ENCODE measurements around the gene UGDH. TPM values are rescaled to one million over a fixed set of nuclear protein-coding genes. Genes with fewer than 3 reads are reported as not detected.
"Not testable (repeated sequence)": the region's sequence is repeated elsewhere in the genome, so short reads cannot be mapped to it uniquely, and the experiment has no call there.

Gene UGDH
- total and polyA plus RNA-seq, 4 donors, result 33.1 to 241 (median 84.0) TPM

DNA sequence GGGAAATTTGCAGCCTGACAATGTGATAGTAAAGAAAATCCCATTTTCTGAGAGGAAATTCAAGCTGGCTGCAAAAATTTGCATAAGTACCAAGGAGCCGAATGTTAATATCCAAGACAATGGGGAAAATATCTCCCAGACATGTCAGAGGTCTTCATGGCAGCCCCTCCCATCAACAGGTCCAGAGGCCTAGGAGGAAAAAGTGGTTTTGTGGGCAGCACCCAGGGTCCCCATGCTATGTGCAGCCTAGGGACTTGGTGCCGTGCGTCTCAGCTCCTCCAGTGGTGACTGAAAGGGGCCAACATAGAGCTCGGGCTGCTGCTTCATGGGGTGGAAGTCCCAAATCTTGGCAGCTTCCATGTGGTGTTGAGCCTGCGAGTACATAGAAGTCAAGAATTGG is 6.3 kb upstream of the UGDH start:
- 98% methylated on average over 5 of the region's 5 CpGs for whole genome bisulfite sequencing
- H3K27me3 ChIP-seq (ENCODE audit: control insufficient read depth in 4 of 4, insufficient read depth in 4 of 4, low read length in 3 of 4), result no peaks in the 10 kb centered on the region
- TF ChIP-seq TAF1 (conservative IDR thresholded peaks at IDR 0.05), result no peak
- TF ChIP-seq, protein P1, sequence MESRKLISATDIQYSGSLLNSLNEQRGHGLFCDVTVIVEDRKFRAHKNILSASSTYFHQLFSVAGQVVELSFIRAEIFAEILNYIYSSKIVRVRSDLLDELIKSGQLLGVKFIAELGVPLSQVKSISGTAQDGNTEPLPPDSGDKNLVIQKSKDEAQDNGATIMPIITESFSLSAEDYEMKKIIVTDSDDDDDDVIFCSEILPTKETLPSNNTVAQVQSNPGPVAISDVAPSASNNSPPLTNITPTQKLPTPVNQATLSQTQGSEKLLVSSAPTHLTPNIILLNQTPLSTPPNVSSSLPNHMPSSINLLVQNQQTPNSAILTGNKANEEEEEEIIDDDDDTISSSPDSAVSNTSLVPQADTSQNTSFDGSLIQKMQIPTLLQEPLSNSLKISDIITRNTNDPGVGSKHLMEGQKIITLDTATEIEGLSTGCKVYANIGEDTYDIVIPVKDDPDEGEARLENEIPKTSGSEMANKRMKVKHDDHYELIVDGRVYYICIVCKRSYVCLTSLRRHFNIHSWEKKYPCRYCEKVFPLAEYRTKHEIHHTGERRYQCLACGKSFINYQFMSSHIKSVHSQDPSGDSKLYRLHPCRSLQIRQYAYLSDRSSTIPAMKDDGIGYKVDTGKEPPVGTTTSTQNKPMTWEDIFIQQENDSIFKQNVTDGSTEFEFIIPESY (IDR thresholded peaks at IDR 0.05), result no peak
- TF ChIP-seq FOXA2 (IDR thresholded peaks at IDR 0.05), result no peak
- no peak for TF ChIP-seq NR2F2 (IDR thresholded peaks at IDR 0.05)
- no peak for TF ChIP-seq SP1 (IDR thresholded peaks at IDR 0.05)
- no peak for TF ChIP-seq GABPA (IDR thresholded peaks at IDR 0.05 in 1 of 2, conservative IDR thresholded peaks at IDR 0.05 in 1 of 2)
- TF ChIP-seq HNF4G (IDR thresholded peaks at IDR 0.05), result no peak
- no peak for TF ChIP-seq CTCF (IDR thresholded peaks at IDR 0.05; ENCODE audit: low read depth, low read length, missing input control)
- no peak for TF ChIP-seq MAX (IDR thresholded peaks at IDR 0.05)
- TF ChIP-seq, protein P2, sequence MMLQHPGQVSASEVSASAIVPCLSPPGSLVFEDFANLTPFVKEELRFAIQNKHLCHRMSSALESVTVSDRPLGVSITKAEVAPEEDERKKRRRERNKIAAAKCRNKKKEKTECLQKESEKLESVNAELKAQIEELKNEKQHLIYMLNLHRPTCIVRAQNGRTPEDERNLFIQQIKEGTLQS (IDR thresholded peaks at IDR 0.05), result no peak
- TF ChIP-seq FOXA1 (IDR thresholded peaks at IDR 0.05), result no peak
- no peak for TF ChIP-seq REST (IDR thresholded peaks at IDR 0.05)
- TF ChIP-seq EGR1 (IDR thresholded peaks at IDR 0.05; ENCODE audit: low read depth in 2 of 2), result no peak
- TF ChIP-seq HNF4A (conservative IDR thresholded peaks at IDR 0.05), result no peak
- no peak overlapping the region for H3K27ac ChIP-seq (ENCODE audit: low read depth in 1 of 2, low read length in 2 of 2)
- H3K9me3 ChIP-seq (ENCODE audit: control insufficient read depth in 4 of 4, low read length in 3 of 4), result no peaks in the 10 kb centered on the region
- H3K9ac ChIP-seq (ENCODE audit: low read depth in 1 of 2, low read length in 2 of 2), result no peak overlapping the region
- peaks cover 1 to 11% (median 6%) of the 10 kb centered on the region in 4 donors for H3K36me3 ChIP-seq (ENCODE audit: control insufficient read depth in 4 of 4, insufficient read depth in 3 of 4, low read depth in 1 of 4, low read length in 3 of 4)
- H3K4me3 ChIP-seq (ENCODE audit: low read depth in 1 of 3, low read length in 3 of 3), result no peak overlapping the region
- peaks cover 0 to 20% (median 4%) of the 10 kb centered on the region in 4 donors for H3K4me1 ChIP-seq (ENCODE audit: control insufficient read depth in 4 of 4, insufficient read depth in 4 of 4, low read length in 3 of 4)
- no peak for DNase-seq (ENCODE audit: low spot score)

DNA sequence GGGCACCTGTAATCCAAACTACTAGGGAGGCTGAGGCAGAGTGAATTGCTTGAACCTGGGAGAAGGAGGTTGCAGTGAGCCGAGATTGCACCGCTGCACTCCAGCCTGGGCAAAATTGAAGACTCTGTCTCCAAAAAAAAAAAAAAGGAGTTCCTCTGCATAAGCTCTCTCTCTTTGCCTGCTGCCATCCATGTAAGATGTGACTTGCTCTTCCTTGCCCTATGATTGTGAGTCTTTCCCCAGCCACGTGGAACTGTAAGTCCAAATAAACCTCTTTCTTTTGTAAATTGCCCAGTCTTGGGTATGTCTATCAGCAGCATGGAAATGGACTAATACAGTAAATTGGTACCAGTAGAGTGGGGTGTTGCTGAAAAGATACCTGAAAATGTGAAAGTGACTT is 5.0 kb upstream of the UGDH start:
- peaks cover 0 to 26% (median 7%) of the 10 kb centered on the region in 4 donors for H3K4me1 ChIP-seq (ENCODE audit: control insufficient read depth in 4 of 4, insufficient read depth in 4 of 4, low read length in 3 of 4)
- H3K36me3 ChIP-seq (ENCODE audit: control insufficient read depth in 4 of 4, insufficient read depth in 3 of 4, low read depth in 1 of 4, low read length in 3 of 4), result peaks cover 1 to 11% (median 6%) of the 10 kb centered on the region in 4 donors
- WGBS, result 97% methylated on average over 3 of the region's 3 CpGs
- H3K9ac ChIP-seq (ENCODE audit: low read depth in 1 of 2, low read length in 2 of 2); H3K27me3 ChIP-seq (ENCODE audit: control insufficient read depth in 4 of 4, insufficient read depth in 4 of 4, low read length in 3 of 4); DNase-seq (ENCODE audit: low spot score); H3K27ac ChIP-seq (ENCODE audit: low read depth in 1 of 2, low read length in 2 of 2); H3K4me3 ChIP-seq (ENCODE audit: low read depth in 1 of 3, low read length in 3 of 3); H3K9me3 ChIP-seq (ENCODE audit: control insufficient read depth in 4 of 4, low read length in 3 of 4): not testable (repeated sequence)

All from liver (tissue), 9 donors.